Activated CD8-positive, alpha-beta memory T cell treated with anti-CD3 and anti-CD28 coated beads, Interleukin-2, amount 50 U/mL, for 48 hours (primary cell): ENCODE results near the gene PEX16.
A peak's percentile ranks its signal among the peaks of the same experiment; 100 is the strongest.

Experiments used
- DNase-seq: peaks from one replicate; pipeline ENCODE4 v3.0.0-alpha.2; 2020

The PEX16 gene

DNA sequence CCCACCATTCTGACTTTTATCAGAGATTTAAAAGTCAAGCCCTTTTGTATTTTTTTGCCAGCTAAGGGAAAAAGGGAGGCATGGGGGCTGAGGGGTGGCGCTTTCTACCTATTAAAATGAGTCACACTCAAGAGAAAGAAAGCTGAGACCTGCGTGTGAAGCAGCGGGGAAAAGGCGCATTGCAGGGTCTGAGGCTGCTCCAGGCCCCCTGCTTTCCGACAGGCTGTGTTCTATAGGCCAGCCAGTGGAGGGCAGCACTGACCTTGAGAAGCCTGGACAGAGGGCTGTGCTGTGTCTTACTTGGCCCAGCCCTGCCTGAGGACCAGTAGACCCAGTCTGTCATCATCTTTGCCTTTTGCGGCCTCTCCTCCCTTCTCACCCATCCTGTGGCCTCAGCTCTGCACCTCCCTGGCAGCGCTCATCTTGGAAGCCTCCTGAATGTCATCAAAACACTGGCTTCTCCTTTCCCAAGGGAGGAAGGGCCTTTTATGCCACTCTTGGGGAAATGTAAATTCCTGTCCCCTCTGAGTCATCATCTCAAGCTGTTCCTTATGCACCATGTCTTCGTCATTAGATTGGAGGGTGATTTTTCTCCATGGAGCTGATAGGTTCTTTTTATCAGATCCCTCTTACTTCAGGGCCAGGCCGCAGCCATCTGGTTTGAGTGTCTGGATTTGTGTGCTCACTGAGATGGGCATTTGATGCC lies 44.9 kb downstream of the PEX16 start:
- DNase-seq, result peak; percentile 59

DNA sequence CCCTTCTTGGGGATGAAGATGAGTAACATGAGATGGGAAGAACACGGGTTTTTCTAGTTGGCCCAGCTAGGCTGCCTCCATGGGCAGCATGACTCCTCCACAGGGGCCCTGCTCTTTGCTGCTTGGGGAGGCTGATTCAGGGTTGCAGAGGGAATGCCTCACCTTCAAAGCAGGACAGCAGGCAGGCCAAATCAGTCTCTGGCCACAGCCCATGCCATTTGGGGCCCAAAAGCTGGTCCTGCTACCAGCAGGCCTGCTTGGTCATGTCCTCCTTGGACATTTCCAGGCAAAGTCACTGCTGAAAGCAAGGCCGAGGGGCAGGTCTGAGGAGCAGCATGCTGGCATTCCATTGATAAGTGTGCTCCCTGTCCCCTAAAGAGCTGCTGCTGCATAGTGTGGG lies 46.0 kb downstream of the PEX16 start:
- no peak for DNase-seq

DNA sequence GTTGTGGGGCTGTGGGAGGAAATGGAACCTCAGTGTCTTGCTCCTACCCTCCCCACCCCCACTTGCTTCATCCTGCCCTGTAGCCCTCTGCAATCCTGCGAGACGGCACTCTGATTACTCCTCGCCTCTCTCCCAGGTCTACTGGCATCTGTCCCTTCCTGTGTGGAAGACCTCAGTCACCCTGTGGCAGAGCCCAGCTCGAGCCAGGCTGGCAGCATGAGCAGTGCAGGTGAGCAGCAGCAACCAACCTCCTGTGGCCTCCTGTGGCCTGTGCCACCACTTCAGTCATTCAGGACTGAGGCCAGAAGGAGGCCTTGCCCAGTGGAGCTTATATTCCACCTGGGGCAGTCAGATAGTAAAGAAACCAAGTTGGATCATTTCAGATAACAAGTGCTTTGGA lies 47.0 kb downstream of the PEX16 start:
- DNase-seq, result no peak

DNA sequence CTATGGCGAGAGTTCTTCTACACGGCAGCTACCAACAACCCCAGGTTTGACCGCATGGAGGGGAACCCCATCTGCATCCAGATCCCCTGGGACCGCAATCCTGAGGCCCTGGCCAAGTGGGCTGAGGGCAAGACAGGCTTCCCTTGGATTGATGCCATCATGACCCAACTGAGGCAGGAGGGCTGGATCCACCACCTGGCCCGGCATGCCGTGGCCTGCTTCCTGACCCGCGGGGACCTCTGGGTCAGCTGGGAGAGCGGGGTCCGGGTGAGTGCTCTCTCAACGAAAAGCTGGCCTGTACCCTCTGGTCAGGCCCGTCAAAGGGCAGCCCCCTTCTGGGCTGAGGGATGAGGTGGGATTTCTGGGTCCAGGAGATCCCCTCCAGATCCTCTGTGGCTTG lies 48.1 kb downstream of the PEX16 start:
- DNase-seq, result no peak

DNA sequence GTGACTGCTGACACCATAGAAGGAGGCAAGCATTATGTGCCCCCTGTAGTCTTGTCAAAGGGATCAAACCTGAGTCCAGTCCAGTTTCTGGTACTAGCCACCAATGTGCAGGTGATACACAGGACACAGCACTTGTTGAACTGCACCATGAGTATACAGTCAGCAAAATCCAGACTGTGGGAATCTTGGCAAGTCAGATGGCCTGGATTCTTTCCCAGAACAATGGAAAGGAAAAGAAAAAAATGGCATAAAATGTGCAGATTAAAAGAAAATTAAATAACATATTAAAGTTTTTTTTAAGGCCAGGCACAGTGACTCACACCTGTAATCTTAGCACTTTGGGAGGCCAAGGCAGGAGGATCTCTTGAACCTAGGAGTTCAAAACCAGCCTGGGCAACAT lies 53.6 kb downstream of the PEX16 start:
- no peak for DNase-seq

DNA sequence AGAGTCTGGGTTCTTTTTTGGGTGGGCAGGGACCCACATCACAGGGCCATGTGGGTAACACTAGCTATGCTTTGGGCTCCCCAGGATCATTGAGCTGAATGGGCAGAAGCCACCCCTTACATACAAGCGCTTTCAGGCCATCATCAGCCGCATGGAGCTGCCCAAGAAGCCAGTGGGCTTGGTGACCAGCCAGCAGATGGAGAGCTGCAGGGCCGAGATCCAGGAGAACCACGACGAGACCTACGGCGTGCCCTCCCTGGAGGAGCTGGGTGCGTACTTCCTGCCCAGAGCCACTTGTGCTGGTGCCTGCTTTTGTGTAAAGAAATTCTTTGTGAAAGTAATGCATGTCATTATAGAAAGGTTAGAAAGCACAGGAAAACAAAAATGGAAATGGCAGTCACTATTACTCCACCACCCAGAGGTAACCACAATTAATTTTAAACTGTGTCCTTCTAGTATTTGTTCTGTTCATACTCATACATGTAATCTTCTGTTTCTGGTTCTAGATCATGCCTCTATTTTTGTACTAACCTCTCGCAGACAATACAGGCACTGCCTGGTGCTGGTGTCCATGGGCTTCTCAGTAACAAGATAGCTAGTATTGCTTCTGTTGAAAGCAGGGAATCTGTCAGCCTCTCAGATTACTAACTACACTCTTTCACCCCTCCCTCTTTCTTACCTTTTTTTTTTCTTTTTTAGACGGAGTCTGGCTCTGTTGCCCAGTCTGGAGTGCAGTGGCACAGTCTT lies 56.7 kb downstream of the PEX16 start:
- no peak for DNase-seq

DNA sequence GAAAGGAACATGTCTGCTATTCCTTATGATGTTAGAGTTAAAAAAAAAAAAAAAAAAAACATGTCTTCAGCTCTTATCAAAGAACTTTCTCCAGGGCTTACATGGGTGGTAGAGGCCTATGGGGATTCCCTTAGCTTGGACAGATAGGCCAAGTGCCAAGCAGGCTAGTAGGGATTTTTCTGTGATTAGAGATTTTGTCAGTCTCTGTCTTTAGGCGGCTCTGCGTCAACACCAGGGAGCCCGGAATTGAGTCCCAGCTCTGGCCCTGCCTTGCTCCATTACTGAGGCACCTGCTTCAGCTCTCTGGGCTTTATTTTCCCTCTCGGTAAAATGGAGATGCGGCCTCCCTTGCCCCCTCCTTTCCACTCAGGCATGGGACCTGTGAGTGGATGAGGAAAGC lies 57.3 kb downstream of the PEX16 start:
- DNase-seq, result no peak
